ENCODE data around the gene CNST.
"Not testable (repeated sequence)": the region's sequence is repeated elsewhere in the genome, so short reads cannot be mapped to it uniquely, and the experiment has no call there.

The CNST gene

GRCh38 chr1:246560833-246561232 is 5.4 kb upstream of the CNST start:
- not testable (repeated sequence) for DNase-seq

GRCh38 chr1:246564839-246565750 is 1.2 kb upstream of the CNST start:
- no peak for DNase-seq

GRCh38 chr1:246565751-246566127 is 517 bp upstream of the CNST start:
- DNase-seq = no peak

GRCh38 chr1:246566813-246567645 is 773 bp downstream of the CNST start:
- peak; percentile 52 for DNase-seq

GRCh38 chr1:246567646-246568235 is 1.5 kb downstream of the CNST start:
- no peak for DNase-seq

GRCh38 chr1:246569248-246570238 is 3.3 kb downstream of the CNST start:
- DNase-seq = peak; percentile 40

GRCh38 chr1:246571309-246571708 is 5.1 kb downstream of the CNST start:
- DNase-seq = not testable (repeated sequence)

- DNase-seq = no peak
These were observed 5.7 kb downstream of the CNST start for GRCh38 chr1:246571953-246572352.

- DNase-seq = peak; percentile 17
These were observed 6.5 kb downstream of the CNST start for GRCh38 chr1:246572785-246573184.

GRCh38 chr1:246573491-246573890 is 7.2 kb downstream of the CNST start:
- DNase-seq = no peak

GRCh38 chr1:246576709-246577032 is 10.4 kb downstream of the CNST start:
- no peak for DNase-seq

GRCh38 chr1:246577082-246577719 is 10.9 kb downstream of the CNST start:
- DNase-seq = peak; percentile 32

GRCh38 chr1:246577720-246578106 is 11.5 kb downstream of the CNST start:
- DNase-seq = no peak

GRCh38 chr1:246579818-246580217 is 13.6 kb downstream of the CNST start:
- DNase-seq = no peak

GRCh38 chr1:246580497-246581370 is 14.5 kb downstream of the CNST start:
- no peak for DNase-seq

- DNase-seq = no peak
These were observed 16.2 kb downstream of the CNST start for GRCh38 chr1:246582301-246583055.

GRCh38 chr1:246583056-246583440 is 16.8 kb downstream of the CNST start:
- no peak for DNase-seq

GRCh38 chr1:246583448-246584185 is 17.4 kb downstream of the CNST start:
- DNase-seq = no peak

- no peak for DNase-seq
These were observed 20.8 kb downstream of the CNST start for GRCh38 chr1:246587032-246587431.
